Right lobe of liver (tissue), 4 donors: ENCODE results near the gene SLC1A2.

Experiments
- CTCF ChIP-seq, 4 donors: fragments of 200-600 bp in 3 of 4; fragments of 450-650 bp in 1 of 4; IDR thresholded peaks; one replicate each; pipeline versions ENCODE4 v1.5.1 to v1.8.0; 2016 to 2022; ENCODE audit warnings: antibody characterized with exemption in 4 of 4, mild to moderate bottlenecking in 2 of 4
- POLR2A ChIP-seq: fragments of 450-650 bp; IDR thresholded peaks from one replicate; pipeline ENCODE4 v1.6.1; 2017; ENCODE audit warnings: antibody characterized with exemption, mild to moderate bottlenecking
- donor health status: DM: no; HTN: no; CAD: no.
- donor health status: DM: no; HTN: no; CAD: no.
- donor health status: DM: no; HTN: yes; CAD: no.

- no peak for TF ChIP-seq CTCF (IDR thresholded peaks at IDR 0.05)
- no peak for TF ChIP-seq POLR2A
Observed at GRCh38 chr11:35365395-35365794, 54.0 kb downstream of the SLC1A2 start.
